ENCODE measurements around the gene ZNF609.
"Not testable (repeated sequence)": the region's sequence is repeated elsewhere in the genome, so short reads cannot be mapped to it uniquely, and the experiment has no call there.

ZNF609 gene

GRCh38 chr15:64642875-64643274 is 182.5 kb downstream of the ZNF609 start:
- H4K5ac ChIP-seq (ENCODE audit: low read length): no peak overlapping the region
- no peak overlapping the region for H3K4me2 ChIP-seq (ENCODE audit: low read length)
- H3K79me2 ChIP-seq (ENCODE audit: control insufficient read depth, insufficient read depth, low read length): peaks cover 8% of the 10 kb centered on the region
- no peak overlapping the region for H3K18ac ChIP-seq (ENCODE audit: low read length)
- no peaks in the 10 kb centered on the region for H3K36me3 ChIP-seq (ENCODE audit: control insufficient read depth, insufficient read depth, low read length)
- peaks cover 9% of the 10 kb centered on the region for H3K79me1 ChIP-seq (ENCODE audit: low read length)
- no peak overlapping the region for H3K4me3 ChIP-seq (ENCODE audit: low read length)
- no peaks in the 10 kb centered on the region for H3K27me3 ChIP-seq (ENCODE audit: insufficient read depth, low read length, poor library complexity)
- H2AK5ac ChIP-seq (ENCODE audit: low read length): no peak overlapping the region
- H2BK5ac ChIP-seq (ENCODE audit: low read length): no peak overlapping the region
- no peak overlapping the region for H4K8ac ChIP-seq (ENCODE audit: low read depth, low read length)
- H2BK120ac ChIP-seq (ENCODE audit: low read depth, low read length): no peak overlapping the region
- H2BK15ac ChIP-seq (replicated peaks; ENCODE audit: low read depth): no peak overlapping the region
- DNase-seq: no peak
- WGBS (ENCODE audit: extremely low coverage, insufficient coverage, low lambda C conversion rate): no CpG with 5 or more reads among the region's 3 CpGs
- no peak overlapping the region for H3K56ac ChIP-seq (ENCODE audit: low read length)
- H3K23ac ChIP-seq (ENCODE audit: low read length): no peak overlapping the region
- no peak overlapping the region for H3K4ac ChIP-seq (ENCODE audit: low read depth, low read length)
- H3K9ac ChIP-seq (ENCODE audit: low read length): no peak overlapping the region
- H3K4me1 ChIP-seq (ENCODE audit: control insufficient read depth, low read depth, low read length): peaks cover 3% of the 10 kb centered on the region
- H3K27ac ChIP-seq (ENCODE audit: low read depth, low read length): no peak overlapping the region

GRCh38 chr15:64643685-64644084 is 183.3 kb downstream of the ZNF609 start:
- Histone ChIP-seq H3K27me3 (ENCODE audit: insufficient read depth, low read length, poor library complexity) (no peaks in the 10 kb centered on the region), H3K4me2 (ENCODE audit: low read length) (no peak overlapping the region), H3K23ac (ENCODE audit: low read length) (no peak overlapping the region), H2BK15ac (replicated peaks; ENCODE audit: low read depth) (no peak overlapping the region), H3K36me3 (ENCODE audit: control insufficient read depth, insufficient read depth, low read length) (no peaks in the 10 kb centered on the region), H3K4me3 (ENCODE audit: low read length) (no peak overlapping the region), H2BK5ac (ENCODE audit: low read length) (no peak overlapping the region), H2BK120ac (ENCODE audit: low read depth, low read length) (no peak overlapping the region), H3K79me2 (ENCODE audit: control insufficient read depth, insufficient read depth, low read length) (peaks cover 5% of the 10 kb centered on the region), H3K79me1 (ENCODE audit: low read length) (peaks cover 9% of the 10 kb centered on the region), H3K27ac (ENCODE audit: low read depth, low read length) (no peak overlapping the region), H3K56ac (ENCODE audit: low read length) (no peak overlapping the region), H3K9ac (ENCODE audit: low read length) (no peak overlapping the region), H3K18ac (ENCODE audit: low read length) (no peak overlapping the region), H4K8ac (ENCODE audit: low read depth, low read length) (no peak overlapping the region), H3K4me1 (ENCODE audit: control insufficient read depth, low read depth, low read length) (peaks cover 3% of the 10 kb centered on the region), H2AK5ac (ENCODE audit: low read length) (no peak overlapping the region), H4K5ac (ENCODE audit: low read length) (no peak overlapping the region), H3K4ac (ENCODE audit: low read depth, low read length) (no peak overlapping the region)
- no peak for DNase-seq
- no CpG with 5 or more reads among the region's 1 CpG for WGBS (ENCODE audit: extremely low coverage, insufficient coverage, low lambda C conversion rate)

DNA sequence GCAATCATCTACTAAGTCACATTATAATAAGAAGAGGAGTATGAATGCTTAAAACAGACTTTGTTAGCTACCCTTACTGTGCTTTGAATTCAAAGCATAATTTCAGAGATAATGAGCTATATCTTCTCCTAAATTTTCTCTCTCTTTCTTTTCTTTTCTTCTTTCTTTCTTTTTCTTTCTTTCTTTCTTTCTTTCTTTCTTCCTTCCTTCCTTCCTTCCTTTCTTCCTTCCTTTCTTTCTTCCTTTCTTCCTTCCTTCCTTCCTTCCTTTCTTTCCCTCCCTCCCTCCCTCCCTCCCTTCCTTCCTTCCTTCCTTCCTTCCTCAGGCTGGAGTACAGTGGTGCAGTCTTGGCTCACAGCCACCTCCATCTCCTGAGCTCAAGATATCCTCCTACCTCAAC is 184.4 kb downstream of the ZNF609 start:
- H3K4me2 ChIP-seq (ENCODE audit: low read length); H3K23ac ChIP-seq (ENCODE audit: low read length); H3K79me1 ChIP-seq (ENCODE audit: low read length); H3K4me3 ChIP-seq (ENCODE audit: low read length); H3K4me1 ChIP-seq (ENCODE audit: control insufficient read depth, low read depth, low read length); H3K56ac ChIP-seq (ENCODE audit: low read length); H3K4ac ChIP-seq (ENCODE audit: low read depth, low read length); H2BK5ac ChIP-seq (ENCODE audit: low read length); H2AK5ac ChIP-seq (ENCODE audit: low read length); H4K5ac ChIP-seq (ENCODE audit: low read length); H3K79me2 ChIP-seq (ENCODE audit: control insufficient read depth, insufficient read depth, low read length); DNase-seq; H3K27me3 ChIP-seq (ENCODE audit: insufficient read depth, low read length, poor library complexity); H4K8ac ChIP-seq (ENCODE audit: low read depth, low read length); H2BK120ac ChIP-seq (ENCODE audit: low read depth, low read length); H3K18ac ChIP-seq (ENCODE audit: low read length); H3K36me3 ChIP-seq (ENCODE audit: control insufficient read depth, insufficient read depth, low read length); H3K27ac ChIP-seq (ENCODE audit: low read depth, low read length); H3K9ac ChIP-seq (ENCODE audit: low read length); H2BK15ac ChIP-seq (replicated peaks; ENCODE audit: low read depth): not testable (repeated sequence)

DNA sequence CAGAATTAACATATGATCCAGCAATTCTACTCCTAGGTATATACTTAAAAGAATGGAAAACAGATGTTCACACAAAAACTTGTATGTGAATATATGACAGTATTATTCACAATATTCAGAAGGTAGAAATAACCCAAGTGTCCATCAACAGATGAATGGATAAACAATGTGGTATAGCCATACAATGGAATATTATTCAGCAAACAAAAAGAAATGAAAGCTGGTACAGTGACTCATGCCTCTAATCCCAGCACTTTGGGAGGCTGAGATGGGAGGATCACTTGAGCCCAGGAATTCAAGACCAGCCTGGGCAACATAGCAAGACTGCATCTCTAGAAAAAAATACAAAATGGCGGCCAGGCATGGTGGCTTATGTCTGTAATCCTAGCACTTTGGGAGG is 185.6 kb downstream of the ZNF609 start:
- Histone ChIP-seq H3K18ac (ENCODE audit: low read length) (no peak overlapping the region), H3K4me3 (ENCODE audit: low read length) (no peak overlapping the region), H2BK120ac (ENCODE audit: low read depth, low read length) (no peak overlapping the region), H3K23ac (ENCODE audit: low read length) (no peak overlapping the region), H3K36me3 (ENCODE audit: control insufficient read depth, insufficient read depth, low read length) (no peaks in the 10 kb centered on the region), H3K79me1 (ENCODE audit: low read length) (no peaks in the 10 kb centered on the region), H3K79me2 (ENCODE audit: control insufficient read depth, insufficient read depth, low read length) (no peaks in the 10 kb centered on the region), H2BK5ac (ENCODE audit: low read length) (no peak overlapping the region), H3K4ac (ENCODE audit: low read depth, low read length) (no peak overlapping the region), H3K27ac (ENCODE audit: low read depth, low read length) (no peak overlapping the region), H3K56ac (ENCODE audit: low read length) (no peak overlapping the region), H3K4me1 (ENCODE audit: control insufficient read depth, low read depth, low read length) (no peaks in the 10 kb centered on the region), H2BK15ac (replicated peaks; ENCODE audit: low read depth) (no peak overlapping the region), H4K8ac (ENCODE audit: low read depth, low read length) (no peak overlapping the region), H3K27me3 (ENCODE audit: insufficient read depth, low read length, poor library complexity) (no peaks in the 10 kb centered on the region), H3K4me2 (ENCODE audit: low read length) (no peak overlapping the region), H4K5ac (ENCODE audit: low read length) (no peak overlapping the region), H2AK5ac (ENCODE audit: low read length) (no peak overlapping the region), H3K9ac (ENCODE audit: low read length) (no peak overlapping the region)
- WGBS (ENCODE audit: extremely low coverage, insufficient coverage, low lambda C conversion rate): no CpG with 5 or more reads among the region's 1 CpG
- no peak for DNase-seq

DNA sequence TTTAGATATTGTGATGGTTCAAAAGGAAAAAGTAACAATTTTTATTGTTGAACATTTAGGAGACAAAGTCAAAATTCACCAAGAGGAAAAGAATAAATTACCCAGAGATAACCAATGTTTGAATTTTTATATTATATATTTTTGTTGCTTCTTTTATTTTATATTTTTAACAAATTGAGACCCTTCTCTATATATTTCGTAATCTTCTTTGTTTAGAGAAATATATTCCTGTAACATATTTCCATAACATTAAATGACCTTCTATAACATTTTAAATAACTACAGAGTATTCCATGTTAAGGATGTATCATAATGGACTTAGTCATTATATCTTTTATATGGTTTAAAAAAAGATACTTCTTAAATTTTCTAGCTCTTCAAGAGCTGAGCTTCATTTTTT is 187.0 kb downstream of the ZNF609 start:
- H3K27ac ChIP-seq (ENCODE audit: low read depth, low read length): no peak overlapping the region
- no CpG with 5 or more reads among the region's 1 CpG for WGBS (ENCODE audit: extremely low coverage, insufficient coverage, low lambda C conversion rate)
- no peak overlapping the region for H2AK5ac ChIP-seq (ENCODE audit: low read length)
- no peak overlapping the region for H3K4ac ChIP-seq (ENCODE audit: low read depth, low read length)
- H3K23ac ChIP-seq (ENCODE audit: low read length): no peak overlapping the region
- H3K36me3 ChIP-seq (ENCODE audit: control insufficient read depth, insufficient read depth, low read length): no peaks in the 10 kb centered on the region
- H3K18ac ChIP-seq (ENCODE audit: low read length): no peak overlapping the region
- H3K79me1 ChIP-seq (ENCODE audit: low read length): peaks cover 3% of the 10 kb centered on the region
- no peak overlapping the region for H2BK5ac ChIP-seq (ENCODE audit: low read length)
- H2BK15ac ChIP-seq (replicated peaks; ENCODE audit: low read depth): no peak overlapping the region
- peaks cover 2% of the 10 kb centered on the region for H3K4me1 ChIP-seq (ENCODE audit: control insufficient read depth, low read depth, low read length)
- H4K5ac ChIP-seq (ENCODE audit: low read length): no peak overlapping the region
- H4K8ac ChIP-seq (ENCODE audit: low read depth, low read length): no peak overlapping the region
- no peak overlapping the region for H3K9ac ChIP-seq (ENCODE audit: low read length)
- no peak overlapping the region for H3K56ac ChIP-seq (ENCODE audit: low read length)
- H3K4me2 ChIP-seq (ENCODE audit: low read length): no peak overlapping the region
- DNase-seq: no peak
- no peaks in the 10 kb centered on the region for H3K27me3 ChIP-seq (ENCODE audit: insufficient read depth, low read length, poor library complexity)
- H3K79me2 ChIP-seq (ENCODE audit: control insufficient read depth, insufficient read depth, low read length): no peaks in the 10 kb centered on the region
- H3K4me3 ChIP-seq (ENCODE audit: low read length): no peak overlapping the region
- no peak overlapping the region for H2BK120ac ChIP-seq (ENCODE audit: low read depth, low read length)

GRCh38 chr15:64650552-64650951 is 190.2 kb downstream of the ZNF609 start:
- Histone ChIP-seq H2BK120ac (ENCODE audit: low read depth, low read length) (no peak overlapping the region), H2BK5ac (ENCODE audit: low read length) (no peak overlapping the region), H3K27ac (ENCODE audit: low read depth, low read length) (no peak overlapping the region), H3K23ac (ENCODE audit: low read length) (no peak overlapping the region), H3K9ac (ENCODE audit: low read length) (no peak overlapping the region), H3K79me1 (ENCODE audit: low read length) (peaks cover 3% of the 10 kb centered on the region), H2AK5ac (ENCODE audit: low read length) (no peak overlapping the region), H3K4me3 (ENCODE audit: low read length) (no peak overlapping the region), H3K36me3 (ENCODE audit: control insufficient read depth, insufficient read depth, low read length) (no peaks in the 10 kb centered on the region), H3K4me2 (ENCODE audit: low read length) (no peak overlapping the region), H3K27me3 (ENCODE audit: insufficient read depth, low read length, poor library complexity) (no peaks in the 10 kb centered on the region), H3K18ac (ENCODE audit: low read length) (no peak overlapping the region), H3K4me1 (ENCODE audit: control insufficient read depth, low read depth, low read length) (peaks cover 2% of the 10 kb centered on the region), H4K8ac (ENCODE audit: low read depth, low read length) (no peak overlapping the region), H2BK15ac (replicated peaks; ENCODE audit: low read depth) (no peak overlapping the region), H4K5ac (ENCODE audit: low read length) (no peak overlapping the region), H3K56ac (ENCODE audit: low read length) (no peak overlapping the region), H3K79me2 (ENCODE audit: control insufficient read depth, insufficient read depth, low read length) (no peaks in the 10 kb centered on the region), H3K4ac (ENCODE audit: low read depth, low read length) (no peak overlapping the region)
- WGBS (ENCODE audit: extremely low coverage, insufficient coverage, low lambda C conversion rate): 100% methylated on average over 1 of the region's 1 CpG
- DNase-seq: no peak

Data from mesendoderm (in vitro differentiated cells).